OCI-LY1 (cell line): ENCODE results near the gene SEC14L1.

ENCODE experiments used
- EZH2 ChIP-seq: fragments of 200-600 bp; sonication (generic), shearing (Covaris generic); IDR thresholded peaks from 2 replicates; pipeline ENCODE4 v1.8.0; 2017; ENCODE audit warnings: borderline replicate concordance, mixed run types, mild to moderate bottlenecking, antibody characterized with exemption, low read length, moderate library complexity, mixed read lengths
- TF ChIP-seq, protein P1 (sequence below): fragments of 200-600 bp; sonication (generic), shearing (Covaris generic); IDR thresholded peaks from 2 replicates; pipeline ENCODE4 v1.5.1; 2017; ENCODE audit warnings: mild to moderate bottlenecking, antibody characterized with exemption, low read length, moderate library complexity, mixed read lengths

- TF ChIP-seq, protein P1, sequence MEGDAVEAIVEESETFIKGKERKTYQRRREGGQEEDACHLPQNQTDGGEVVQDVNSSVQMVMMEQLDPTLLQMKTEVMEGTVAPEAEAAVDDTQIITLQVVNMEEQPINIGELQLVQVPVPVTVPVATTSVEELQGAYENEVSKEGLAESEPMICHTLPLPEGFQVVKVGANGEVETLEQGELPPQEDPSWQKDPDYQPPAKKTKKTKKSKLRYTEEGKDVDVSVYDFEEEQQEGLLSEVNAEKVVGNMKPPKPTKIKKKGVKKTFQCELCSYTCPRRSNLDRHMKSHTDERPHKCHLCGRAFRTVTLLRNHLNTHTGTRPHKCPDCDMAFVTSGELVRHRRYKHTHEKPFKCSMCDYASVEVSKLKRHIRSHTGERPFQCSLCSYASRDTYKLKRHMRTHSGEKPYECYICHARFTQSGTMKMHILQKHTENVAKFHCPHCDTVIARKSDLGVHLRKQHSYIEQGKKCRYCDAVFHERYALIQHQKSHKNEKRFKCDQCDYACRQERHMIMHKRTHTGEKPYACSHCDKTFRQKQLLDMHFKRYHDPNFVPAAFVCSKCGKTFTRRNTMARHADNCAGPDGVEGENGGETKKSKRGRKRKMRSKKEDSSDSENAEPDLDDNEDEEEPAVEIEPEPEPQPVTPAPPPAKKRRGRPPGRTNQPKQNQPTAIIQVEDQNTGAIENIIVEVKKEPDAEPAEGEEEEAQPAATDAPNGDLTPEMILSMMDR = no peak
- no peak for TF ChIP-seq EZH2
Measured at GRCh38 chr17:77136420-77136767, 4.4 kb upstream of the SEC14L1 start.
